HG03520 (cell line): ENCODE results near the gene SMLR1.
"Not testable (repeated sequence)": the region's sequence is repeated elsewhere in the genome, so short reads cannot be mapped to it uniquely, and the experiment has no call there.

ENCODE experiments used
- ATAC-seq: cut with Tn5 transposase; IDR thresholded peaks from one replicate; pipeline ENCODE4 v1.9.1; 2021; ENCODE audit warnings: mild to moderate bottlenecking, moderate library complexity; ENCODE audit not compliant: unreplicated experiment

SMLR1 gene

DNA sequence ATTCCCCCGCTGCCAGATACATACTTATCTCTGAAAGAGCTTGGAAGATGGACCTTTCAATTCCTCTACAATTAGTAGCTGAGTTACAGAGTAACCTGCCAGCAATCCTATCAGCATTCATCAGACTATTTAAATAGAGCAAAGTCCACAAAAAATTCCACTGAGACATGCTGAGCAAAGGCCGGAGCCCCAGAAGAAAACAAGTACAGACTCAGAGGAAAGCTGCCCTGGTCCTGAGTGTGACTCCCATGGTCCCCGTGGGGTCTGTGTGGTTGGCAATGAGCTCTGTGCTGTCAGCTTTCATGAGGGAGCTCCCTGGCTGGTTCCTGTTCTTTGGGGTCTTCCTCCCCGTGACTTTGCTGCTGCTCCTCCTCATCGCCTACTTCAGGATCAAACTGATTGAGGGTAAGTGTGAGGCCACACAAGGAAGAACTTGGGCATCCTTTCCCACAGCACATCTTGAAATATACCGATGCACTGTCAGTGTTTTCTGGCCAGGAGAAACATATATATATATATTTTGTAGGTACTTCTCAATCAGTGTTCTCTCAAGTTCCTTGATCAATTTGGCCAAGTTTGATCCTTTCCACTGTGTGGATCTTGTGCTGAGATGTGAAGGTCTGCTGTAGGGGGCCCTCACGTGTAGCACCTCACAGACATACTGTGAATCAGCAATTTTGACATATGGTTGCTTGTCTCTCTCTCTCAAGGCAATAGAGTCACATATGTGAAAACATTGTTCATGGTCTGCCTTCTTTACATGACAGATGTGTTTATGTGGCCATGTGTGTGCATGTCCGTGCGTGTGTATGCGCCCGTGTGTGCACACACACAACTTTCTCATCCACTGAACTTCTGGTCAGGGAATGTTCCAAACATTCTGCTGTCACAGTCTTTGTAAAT is at the start of gene SMLR1:
Gene SMLR1 (plus strand): TSS at position 160 of the 903 bp plus-strand sequence. CDS start 8 bp downstream, at position 168.
- no peak for ATAC-seq

DNA sequence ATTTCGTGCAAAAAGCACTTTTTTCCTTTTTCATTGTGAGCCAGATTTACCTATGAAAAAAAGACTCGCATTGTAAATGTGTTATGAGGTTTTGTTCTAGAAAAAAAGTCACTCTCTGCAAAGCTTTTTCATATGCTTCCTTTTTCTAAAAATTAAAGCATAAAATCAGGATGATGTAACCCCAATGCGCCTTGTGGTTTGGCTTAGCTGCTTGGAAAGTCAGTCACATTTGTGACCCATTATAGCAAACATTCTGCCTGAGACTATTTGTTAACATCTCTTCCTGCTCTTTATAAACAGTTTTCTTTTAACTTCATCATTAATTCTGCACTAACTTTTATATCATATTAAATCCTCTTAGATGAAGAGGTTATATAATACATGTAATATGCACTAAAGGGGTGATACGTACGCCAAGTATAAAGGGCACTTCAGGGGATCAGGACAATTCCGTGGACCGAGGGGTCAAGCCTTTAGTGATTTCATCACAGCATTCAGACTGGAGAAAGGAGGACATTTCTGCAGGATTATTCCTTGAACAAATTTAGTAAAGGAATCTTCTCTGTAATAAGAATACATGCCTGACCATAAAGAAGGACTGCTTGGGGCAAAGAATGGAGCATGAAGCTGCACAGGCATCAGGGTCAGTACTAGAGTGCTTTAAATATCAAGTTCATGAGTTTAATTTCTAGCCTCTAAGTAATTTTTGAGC is 48.1 kb upstream of the SMLR1 start:
- no peak for ATAC-seq

- ATAC-seq: no peak
Observed at GRCh38 chr6:130779658-130780033, 47.6 kb upstream of the SMLR1 start.

DNA sequence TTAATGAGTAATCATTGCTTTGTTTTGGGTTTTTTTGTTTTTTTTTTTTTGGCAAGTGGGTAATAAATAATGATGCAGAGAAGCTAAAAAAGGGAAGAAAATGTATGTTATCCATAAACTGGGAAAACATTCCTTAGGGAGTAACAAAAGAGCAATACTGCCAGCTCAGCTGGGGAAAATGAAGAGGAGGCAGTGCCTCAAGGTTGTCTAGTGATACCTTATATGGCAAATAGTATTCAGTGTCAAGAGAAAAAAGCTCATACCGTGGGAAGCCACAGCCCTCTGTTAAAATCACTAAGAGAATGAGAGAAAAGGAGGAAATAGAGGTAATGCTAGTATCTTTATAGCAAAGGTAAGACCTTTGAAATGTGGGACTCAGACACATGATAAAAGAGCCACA is 47.1 kb upstream of the SMLR1 start:
- no peak for ATAC-seq

GRCh38 chr6:130781557-130781956 is 45.6 kb upstream of the SMLR1 start:
- ATAC-seq: no peak

DNA sequence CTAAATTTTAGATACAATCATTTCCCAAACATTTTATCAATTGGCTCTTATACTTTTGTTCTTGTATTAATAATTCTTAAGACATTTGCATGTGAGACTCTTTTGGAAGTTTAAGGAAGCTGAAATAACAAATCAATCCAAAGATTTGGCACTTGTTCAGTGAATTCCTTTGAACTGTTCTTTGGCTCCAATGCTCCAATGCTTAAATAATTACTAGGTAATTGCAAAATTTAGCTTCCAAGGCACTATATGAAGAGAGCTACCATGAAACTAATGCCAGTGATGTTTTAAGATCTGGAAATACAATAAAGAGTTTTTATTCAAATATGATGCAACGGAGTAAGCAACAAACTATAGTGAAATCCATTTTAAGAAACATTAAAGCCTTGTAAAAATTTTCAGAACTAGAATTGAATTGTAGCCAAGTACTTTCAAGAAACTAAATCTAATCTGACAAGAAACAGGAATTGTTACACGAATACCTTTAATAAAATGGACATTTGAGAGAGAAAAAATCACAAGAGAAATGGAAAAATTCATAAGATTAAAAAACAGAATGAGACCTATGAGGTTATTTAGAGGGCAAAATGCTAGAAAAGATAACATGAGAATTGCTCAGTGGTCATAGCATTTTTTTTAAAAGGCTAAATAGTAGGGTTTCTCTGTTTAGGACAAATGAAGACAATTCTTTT is 43.6 kb upstream of the SMLR1 start:
- no peak for ATAC-seq

DNA sequence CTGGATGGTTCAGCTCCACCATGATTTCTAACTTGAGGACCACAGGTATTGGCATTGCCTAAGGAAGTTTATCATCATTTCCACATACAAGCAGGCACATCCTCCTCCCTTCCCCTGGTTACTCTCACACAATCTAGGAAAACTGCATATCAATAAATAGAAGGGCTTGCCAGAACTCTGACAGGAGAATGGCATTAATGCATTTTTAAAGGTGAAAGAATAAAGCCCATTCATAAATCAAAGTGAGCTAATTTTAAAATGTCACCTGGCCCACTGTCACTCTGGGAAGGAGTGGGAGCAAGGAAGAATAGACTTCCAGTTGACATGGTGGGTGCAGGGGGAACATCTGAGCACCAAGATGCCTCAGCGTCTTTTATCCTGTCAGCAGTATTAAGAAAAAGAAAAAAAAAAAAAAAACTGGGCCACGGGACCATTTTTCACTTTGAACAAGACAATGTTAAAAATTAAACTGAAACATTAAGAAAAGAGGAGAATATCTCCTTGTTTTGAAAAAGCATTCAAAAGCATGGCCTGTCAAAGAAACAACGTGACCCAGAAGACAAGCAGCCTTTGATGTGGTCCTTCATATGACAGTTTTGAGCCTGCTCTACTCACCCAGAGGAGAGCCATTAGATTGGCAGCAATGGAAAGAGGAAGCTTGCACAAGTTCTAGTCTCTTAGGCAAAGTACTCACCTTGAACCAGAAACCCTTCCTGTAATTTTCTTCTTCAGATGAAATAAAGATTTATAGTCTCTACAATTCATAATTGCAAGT is 39.3 kb upstream of the SMLR1 start:
- ATAC-seq: no peak

DNA sequence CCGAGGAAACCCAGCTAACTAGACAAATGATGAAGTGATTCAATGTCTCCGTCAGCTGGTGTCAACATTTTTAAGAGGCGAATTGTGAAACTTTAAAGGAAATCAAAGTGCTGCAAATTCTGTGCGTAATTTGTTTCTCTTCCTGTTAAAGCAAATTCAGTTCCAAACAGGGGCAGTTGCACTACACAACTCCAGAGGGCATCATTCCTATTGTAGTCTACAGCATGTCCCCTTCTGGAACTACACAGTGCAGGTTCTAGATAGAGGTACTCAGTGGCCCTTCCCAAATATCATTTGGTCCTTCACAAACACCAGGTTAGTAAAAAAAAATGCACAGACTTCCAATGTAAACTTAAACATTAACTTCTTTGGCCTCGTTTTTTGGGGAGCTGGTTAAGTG is 38.3 kb upstream of the SMLR1 start:
- ATAC-seq: no peak

DNA sequence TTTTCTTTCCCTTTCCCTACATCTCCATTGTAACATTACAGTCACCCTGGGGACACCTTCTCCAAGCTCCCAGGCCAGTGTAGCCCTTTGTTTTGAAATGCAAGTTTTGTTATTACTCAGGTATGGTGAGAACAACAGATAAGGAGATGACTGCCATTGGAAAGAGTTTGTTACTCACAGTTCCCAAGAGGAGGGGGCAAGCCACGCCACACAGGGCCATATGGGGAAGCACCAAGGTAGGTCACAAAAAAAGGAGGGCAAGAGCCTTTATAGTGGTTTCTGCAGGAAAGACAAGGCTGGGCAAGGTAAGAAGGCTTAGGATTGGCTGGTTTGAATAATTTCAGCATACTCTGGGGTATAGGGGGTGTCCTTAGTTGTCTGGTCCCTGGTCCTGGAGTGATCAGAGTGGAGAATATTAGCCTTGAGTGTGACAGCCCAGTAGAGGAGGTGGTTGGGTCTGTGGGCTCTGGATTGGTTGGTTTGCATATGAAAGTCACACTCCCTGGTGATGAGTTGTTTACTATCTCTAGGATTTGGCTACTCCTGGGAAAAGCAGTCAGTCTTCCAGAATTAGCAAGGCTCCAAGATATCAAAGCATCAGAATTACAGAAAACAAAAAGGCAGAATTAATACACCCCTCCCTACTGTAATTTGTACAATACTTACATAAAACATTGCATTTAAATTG is 33.1 kb upstream of the SMLR1 start:
- no peak for ATAC-seq

DNA sequence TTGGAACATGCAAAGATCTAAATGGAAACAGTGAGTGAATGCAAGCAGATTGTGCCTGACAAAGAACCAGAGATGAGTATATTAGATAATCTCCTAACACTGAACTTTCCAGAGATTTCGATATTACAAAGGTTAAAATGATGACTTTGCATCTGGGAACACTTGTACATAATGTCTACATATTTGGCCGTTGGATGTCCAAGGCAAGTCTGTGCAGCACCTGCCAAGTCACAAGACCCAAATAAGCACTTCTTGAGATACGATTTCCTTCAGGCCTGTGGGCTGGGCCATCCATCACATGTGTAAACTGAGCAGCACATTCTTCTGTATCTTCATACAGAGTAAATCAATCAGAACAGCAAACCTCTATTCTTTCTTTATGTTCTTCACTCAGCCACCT is 32.5 kb upstream of the SMLR1 start:
- ATAC-seq: no peak

- no peak for ATAC-seq
Observed at GRCh38 chr6:130796313-130796905, 30.8 kb upstream of the SMLR1 start.

DNA sequence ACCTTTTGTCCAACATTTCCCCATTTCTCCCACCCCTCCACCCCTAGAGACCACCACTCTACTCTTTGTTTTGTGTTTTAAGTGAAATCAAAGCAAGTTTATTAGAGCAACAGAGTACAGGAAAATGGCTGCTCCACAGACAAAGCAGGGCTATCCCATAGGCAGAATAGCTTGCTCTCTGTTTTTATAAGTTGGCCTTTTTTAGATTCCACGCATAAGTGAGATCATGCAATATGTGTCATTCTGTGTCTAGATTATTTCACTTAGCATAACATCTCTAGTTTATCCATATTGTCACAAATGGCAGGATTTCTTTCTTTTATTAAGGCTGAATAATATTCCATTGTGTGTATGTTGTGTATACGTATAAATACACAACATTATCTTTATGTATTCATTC is 30.1 kb upstream of the SMLR1 start:
- no peak for ATAC-seq

GRCh38 chr6:130801368-130801767 is 25.8 kb upstream of the SMLR1 start:
- ATAC-seq: not testable (repeated sequence)

DNA sequence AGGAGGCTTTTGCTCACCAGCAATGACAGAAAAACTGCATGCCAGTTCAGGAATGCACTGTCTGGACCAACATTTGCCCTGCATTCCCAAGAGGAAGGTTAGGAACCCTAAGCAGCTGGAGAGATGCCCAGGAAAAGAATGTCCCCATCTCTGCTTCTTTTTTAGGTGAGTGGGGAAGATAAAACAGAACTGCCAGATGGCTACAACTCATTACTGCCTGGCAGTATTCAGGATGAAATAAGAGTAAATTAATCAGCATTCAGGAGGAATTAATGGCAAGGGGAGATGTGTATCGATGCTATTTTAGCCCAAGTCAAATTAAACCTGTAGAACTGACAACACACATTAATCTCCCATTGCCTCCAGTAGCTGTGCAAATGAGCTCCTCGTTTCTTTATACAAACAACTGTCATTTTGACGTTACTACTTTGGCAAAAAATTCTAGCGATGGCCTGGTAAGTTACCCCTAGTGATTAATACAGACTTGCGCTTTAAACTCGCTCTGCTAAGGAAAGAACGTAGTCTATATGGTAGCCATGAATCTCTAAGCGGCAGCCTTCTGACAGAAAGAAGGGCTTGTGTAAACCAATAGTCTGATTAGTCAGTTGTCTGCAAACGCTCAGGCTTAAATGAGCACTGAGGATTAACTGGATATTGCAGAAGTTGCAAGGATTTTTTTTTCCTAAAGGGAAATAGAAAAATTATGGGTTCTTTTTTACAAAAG is 16.7 kb upstream of the SMLR1 start:
- no peak for ATAC-seq

GRCh38 chr6:130811932-130812331 is 15.3 kb upstream of the SMLR1 start:
- no peak for ATAC-seq

GRCh38 chr6:130814506-130814905 is 12.7 kb upstream of the SMLR1 start:
- ATAC-seq: no peak

DNA sequence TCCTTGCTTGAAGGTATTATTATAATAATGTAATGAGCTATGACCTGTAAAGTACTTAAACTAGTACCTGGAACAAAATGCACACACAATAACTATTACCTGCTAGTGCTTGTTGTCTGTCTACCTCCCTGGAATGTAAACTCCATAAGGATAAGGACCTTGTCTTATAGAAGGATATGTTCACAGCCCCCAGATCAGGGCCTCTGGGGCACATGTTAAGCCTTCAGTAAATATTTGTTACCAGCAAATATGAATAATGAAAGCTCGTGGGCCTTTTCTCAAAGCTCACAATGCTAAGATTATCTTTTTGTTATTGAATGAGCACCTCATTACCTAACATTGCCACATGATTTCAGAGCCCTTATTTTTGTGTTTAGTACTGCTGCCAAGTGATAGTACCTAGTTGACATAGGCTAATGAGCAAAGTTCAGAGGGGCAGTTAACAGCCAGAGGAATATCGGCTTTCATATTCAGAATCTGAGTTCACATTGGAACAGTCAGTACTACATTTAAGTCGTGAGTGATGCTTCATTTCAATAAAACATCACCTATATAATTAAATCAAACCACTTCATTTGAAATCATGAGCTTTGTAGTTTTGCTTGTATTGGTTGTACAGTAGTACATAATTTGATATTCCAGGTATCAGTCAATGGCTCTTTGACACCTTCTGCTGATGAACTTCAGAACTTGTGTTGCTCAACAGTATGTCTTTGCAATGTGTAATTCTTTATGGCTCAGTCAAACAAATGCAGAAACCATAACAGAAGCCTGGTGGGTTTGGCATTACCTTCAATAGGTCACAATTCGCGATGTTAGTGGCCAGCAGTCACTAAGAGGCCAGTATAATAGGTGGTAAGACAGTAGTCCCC is 11.8 kb upstream of the SMLR1 start:
- no peak for ATAC-seq

GRCh38 chr6:130822736-130823135 is 4.5 kb upstream of the SMLR1 start:
- no peak for ATAC-seq
